PC-9 (cell line): ENCODE measurements around the gene HRH1.
"Not testable (repeated sequence)": the region's sequence is repeated elsewhere in the genome, so short reads cannot be mapped to it uniquely, and the experiment has no call there.

ENCODE experiments used
- CTCF ChIP-seq: fragments of 200-600 bp; sonication (generic); conservative IDR thresholded peaks from 2 replicates; pipeline ENCODE4 v1.6.1; 2017; ENCODE audit warnings: mixed run types, antibody characterized with exemption, mild to moderate bottlenecking, moderate library complexity
- EZH2 ChIP-seq: fragments of 200-600 bp; sonication (generic); IDR thresholded peaks from 2 replicates; pipeline ENCODE4 v1.8.0; 2017; ENCODE audit warnings: antibody characterized with exemption, low read depth

- TF ChIP-seq CTCF: peak; percentile 39; the same call in 1 of the 2 replicates
- TF ChIP-seq EZH2: not testable (repeated sequence)
These were observed 12.6 kb downstream of the HRH1 start for GRCh38 chr3:11166807-11167400.
